Measurements from ENCODE around the gene ATP8B3.

- TF ChIP-seq GATA2 (IDR thresholded peaks at IDR 0.05; ENCODE audit: low read depth, low read length) (no peak), GATA3 (IDR thresholded peaks at IDR 0.05; ENCODE audit: low read depth, low read length) (no peak)
Measured at GRCh38 chr19:1775951-1776605, 36.0 kb downstream of the ATP8B3 start.

All from SH-SY5Y (cell line).